ENCODE results near the gene PCP4. TPM values are rescaled to one million over a fixed set of nuclear protein-coding genes. Genes with fewer than 3 reads are reported as not detected.

Gene PCP4
- total RNA-seq, 2 donors from 2014 or later: not detected

DNA sequence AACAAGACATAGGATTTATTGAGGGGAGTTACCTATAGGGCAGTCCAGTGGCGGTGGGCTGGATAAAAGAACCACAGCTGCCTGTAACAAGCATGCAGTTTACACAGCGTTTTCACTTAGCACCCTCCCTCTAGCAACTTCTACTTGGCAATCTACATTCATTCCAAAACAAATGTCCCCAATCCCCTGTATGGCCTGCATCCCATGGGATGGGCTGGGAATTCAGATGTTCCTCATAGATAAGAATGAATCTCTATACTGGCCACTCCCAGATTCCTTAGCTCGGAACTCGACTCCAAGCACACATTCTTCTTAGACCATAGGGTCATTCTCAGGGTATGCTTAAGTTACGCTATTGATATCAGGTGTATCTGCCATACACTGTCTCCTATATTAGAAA is 33.3 kb downstream of the PCP4 start:
- ATAC-seq (no peak), DNase-seq (ENCODE audit: low spot score in 2 of 2) (no peak)
- H3K36me3 Mint-ChIP-seq: no peaks in the 10 kb centered on the region
- H3K27ac Mint-ChIP-seq: no peak overlapping the region
- peaks cover 0 to 3% of the 10 kb centered on the region in 2 donors for H3K9me3 Mint-ChIP-seq

DNA sequence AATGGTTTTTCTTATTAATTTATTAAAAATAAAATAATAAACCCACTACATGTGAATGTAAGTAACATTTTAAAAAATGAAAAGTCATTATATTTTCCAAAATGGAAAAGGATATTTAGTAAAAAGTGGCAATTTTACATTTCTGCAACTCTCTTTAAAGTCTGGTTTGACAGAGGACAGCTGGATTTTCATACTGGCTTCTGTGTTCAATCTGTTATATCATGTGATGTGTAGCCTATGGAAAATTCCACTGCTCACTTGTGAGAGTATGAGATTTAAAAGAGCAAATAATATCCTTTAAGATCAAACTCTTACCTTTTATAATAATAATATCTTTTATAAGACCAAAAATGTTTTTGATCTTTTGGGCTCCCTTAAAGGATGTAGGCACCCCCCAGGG is 33.7 kb downstream of the PCP4 start:
- ATAC-seq: no peak
- peaks cover 0 to 2% of the 10 kb centered on the region in 2 donors for H3K9me3 Mint-ChIP-seq
- no peak for DNase-seq (ENCODE audit: low spot score in 2 of 2)
- H3K27ac Mint-ChIP-seq: no peak overlapping the region
- no peaks in the 10 kb centered on the region for H3K36me3 Mint-ChIP-seq

DNA sequence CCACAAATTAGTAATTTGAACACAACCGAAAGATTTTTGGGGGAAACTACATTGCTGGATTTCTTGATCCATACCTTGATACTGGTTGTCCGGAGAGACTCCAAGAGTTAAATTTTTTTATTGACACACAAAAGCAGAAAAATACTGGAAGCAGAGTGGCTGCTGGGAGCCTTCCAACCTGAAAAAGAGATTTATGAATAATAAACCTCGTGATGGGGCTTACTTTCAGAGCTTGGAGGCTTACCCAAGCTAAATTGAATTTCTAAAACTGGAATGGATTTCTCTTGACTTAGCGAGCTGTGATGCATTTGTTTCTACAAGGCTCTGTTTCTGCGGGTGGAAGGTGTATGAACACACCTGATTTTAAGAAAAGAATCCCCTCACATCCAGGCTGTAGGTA is 35.7 kb downstream of the PCP4 start:
- no peak overlapping the region for H3K27ac Mint-ChIP-seq
- ATAC-seq (no peak), DNase-seq (ENCODE audit: low spot score in 2 of 2) (no peak)
- H3K9me3 Mint-ChIP-seq: no peaks in the 10 kb centered on the region
- H3K36me3 Mint-ChIP-seq: no peaks in the 10 kb centered on the region

DNA sequence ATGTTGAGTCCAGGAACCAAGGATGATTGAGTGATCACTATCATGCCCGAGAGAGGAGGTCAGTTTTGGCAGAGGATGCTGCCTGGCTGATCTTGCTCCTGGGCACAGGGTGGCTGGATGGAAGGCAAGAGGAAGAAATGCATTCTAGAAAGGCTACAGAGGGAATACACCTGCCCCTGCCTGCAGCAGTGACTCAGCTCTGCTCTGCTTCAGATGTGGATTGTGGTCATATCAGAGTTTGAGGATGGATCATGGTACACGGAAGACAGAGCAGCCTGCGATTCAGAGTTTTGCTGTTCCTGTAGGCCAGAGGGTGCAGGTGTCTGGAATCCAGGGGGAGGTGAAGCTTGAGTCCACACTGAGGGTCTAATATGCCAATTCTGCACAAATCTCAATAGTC is 37.2 kb downstream of the PCP4 start:
- peak in 1 of 2 donors; percentile 26 for ATAC-seq

DNA sequence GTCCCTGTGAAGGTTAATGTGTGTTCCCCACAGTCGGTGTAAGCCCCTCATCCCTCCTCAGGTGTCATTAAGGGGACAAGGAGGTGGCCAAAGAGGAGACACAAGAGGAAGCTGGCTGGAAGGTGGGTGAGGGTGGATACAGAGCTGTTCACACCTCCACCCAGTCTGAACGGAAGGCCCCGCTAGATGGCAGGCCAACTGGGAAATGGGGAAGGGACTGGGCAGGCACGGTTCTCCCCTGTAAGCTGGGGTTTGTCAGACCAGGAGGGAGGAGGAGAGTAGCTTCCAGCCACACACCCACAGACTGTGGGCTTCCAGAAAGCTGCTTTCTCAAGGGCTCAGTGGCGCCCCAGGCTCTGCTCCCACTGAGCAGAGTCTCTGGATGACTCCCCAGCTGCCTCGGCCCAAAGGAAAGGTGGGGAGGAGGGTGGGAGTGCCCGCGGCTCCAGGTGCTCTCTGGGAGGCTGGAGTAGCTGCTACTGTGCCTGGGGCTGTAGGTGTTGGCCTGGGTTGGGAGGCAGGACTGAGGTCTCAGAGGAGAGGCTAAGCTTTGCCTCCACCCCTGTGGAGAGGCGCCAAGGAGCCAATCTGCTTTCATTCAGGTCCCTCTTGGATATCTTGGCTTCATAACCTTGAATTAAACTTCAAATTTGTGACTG is 41.2 kb downstream of the PCP4 start:
- ATAC-seq: no peak
- H3K9me3 Mint-ChIP-seq: no peaks in the 10 kb centered on the region

More for the DNA sequence above, 37.2 kb downstream of the PCP4 start:
- no peak overlapping the region for H3K27ac Mint-ChIP-seq
- DNase-seq (ENCODE audit: low spot score in 2 of 2): no peak
- H3K9me3 Mint-ChIP-seq: no peaks in the 10 kb centered on the region
- no peaks in the 10 kb centered on the region for H3K36me3 Mint-ChIP-seq

DNA sequence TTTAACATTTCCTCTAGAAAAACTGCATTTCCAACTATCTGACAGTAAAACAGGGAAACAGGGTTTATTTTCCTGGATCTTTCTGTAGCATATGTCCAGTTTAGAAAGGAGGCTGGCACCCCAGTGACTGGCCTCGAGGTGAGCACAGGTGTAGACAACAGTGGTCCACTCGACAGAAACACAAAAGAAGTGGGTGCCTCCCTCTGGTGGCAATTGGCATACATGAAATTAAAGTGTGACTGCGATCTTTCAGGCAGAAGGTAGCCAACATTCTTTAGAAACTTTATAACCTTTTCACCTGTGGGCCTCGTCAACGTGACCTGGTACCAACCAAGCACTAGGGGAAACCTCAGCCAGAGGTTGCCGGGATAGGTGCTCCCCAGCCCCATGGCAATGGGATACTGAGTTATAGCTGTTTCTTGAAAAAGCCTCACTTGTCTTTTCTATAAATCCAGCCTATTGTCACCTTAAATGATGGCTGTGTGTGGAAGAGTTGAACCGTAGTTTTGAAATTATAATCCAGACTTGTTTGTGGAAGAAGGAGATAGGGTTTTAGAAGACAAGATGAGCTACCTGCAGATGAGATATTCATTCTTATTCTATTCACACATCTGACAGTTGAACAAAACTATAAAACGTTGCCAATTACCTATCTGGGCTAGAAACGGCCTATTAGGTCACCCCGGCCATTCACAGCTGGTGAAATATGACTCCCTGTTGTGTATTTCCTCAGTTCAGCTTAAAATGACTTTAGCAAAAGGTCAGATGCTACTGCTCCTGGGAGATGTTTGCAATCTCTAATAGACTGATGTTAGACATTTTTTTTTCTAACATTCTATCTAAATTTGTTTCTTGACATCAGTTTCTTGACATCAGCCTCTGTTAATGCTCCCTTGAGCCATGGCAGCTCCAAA is 44.3 kb downstream of the PCP4 start:
- H3K27ac Mint-ChIP-seq: no peak overlapping the region
- H3K36me3 Mint-ChIP-seq: no peaks in the 10 kb centered on the region
- ATAC-seq (no peak), DNase-seq (ENCODE audit: low spot score in 2 of 2) (no peak)
- H3K9me3 Mint-ChIP-seq: peaks cover under 1 to 6% of the 10 kb centered on the region in 2 donors

More for the DNA sequence above, 41.2 kb downstream of the PCP4 start:
- DNase-seq (ENCODE audit: low spot score in 2 of 2): no peak
- Mint-ChIP-seq H3K27ac (no peak overlapping the region), H3K36me3 (no peaks in the 10 kb centered on the region)

DNA sequence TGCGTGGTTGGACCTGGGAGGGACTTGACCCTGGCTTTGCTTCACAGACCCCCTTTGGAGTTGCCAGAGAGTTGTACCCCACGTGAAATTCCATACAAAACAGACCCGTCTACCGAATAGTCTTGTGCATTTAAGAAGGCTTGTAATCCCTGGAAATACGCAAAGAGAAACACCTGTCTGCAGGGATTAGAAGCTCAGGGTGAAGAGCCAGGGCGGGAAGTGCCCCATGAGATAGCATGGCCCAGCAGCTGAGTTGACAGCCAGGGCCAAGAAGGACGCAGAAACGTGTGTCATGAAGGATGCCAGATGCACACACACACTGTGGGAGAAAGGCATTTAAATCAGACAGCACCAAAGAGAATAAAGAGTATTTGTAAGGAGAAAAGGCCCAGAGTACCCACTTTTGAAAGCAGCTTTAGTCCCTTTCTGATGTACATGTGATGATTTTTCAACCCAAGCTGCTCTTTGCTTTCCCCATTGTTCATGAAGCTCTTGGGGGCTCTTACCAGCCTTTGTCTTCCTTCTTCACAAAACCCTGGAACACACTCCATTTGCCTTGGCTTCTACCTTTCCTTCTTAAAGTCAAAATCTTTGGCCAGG is 46.6 kb downstream of the PCP4 start:
- no peak for DNase-seq (ENCODE audit: low spot score in 2 of 2)
- no peak overlapping the region for H3K27ac Mint-ChIP-seq
- ATAC-seq: no peak
- H3K9me3 Mint-ChIP-seq: peaks cover 3 to 9% of the 10 kb centered on the region in 2 donors
- no peaks in the 10 kb centered on the region for H3K36me3 Mint-ChIP-seq

DNA sequence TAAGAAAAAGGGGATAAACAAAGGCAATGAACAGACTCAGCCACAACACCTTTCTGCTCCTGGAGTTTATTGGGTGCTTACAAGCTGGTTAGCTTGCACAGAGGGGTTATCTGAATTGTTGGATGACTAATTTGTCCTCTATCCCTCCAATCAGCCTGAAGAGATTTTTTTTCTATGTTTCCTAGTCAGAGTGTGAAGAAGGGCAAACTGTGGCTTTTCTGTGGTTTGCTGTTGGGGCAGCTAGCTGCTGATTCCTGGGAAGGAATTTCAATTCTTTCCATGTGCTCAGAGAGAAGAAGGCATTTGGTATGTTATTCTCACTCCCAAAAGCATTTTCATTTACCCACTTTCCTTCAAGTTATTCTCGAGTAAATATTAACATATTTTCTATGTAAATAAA is 48.6 kb downstream of the PCP4 start:
- peaks cover 3 to 10% of the 10 kb centered on the region in 2 donors for H3K9me3 Mint-ChIP-seq
- no peak overlapping the region for H3K27ac Mint-ChIP-seq
- no peaks in the 10 kb centered on the region for H3K36me3 Mint-ChIP-seq
- ATAC-seq (no peak), DNase-seq (ENCODE audit: low spot score in 2 of 2) (no peak)

DNA sequence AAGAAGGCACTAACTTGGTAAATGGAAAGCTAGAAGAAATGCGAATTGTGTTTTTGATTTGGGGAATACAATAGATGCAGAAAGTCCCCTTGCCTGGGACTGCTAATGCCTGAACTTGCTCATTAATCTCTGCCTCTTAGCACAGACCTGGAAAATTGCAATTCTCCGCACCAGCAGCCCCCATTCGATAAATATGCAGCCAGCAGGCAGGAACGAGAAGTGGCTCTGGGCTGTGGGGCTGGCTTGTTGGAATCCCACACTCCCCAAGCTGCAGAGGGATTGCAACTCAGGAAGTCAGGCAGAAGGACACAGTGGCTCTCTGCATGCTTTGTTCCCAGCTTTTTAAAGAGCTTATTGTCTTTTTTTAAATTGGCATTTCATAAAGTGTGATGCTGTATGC is 51.3 kb downstream of the PCP4 start:
- Mint-ChIP-seq H3K9me3 (peaks cover 3 to 13% of the 10 kb centered on the region in 2 donors), H3K36me3 (no peaks in the 10 kb centered on the region), H3K27ac (no peak overlapping the region)
- DNase-seq (ENCODE audit: low spot score in 2 of 2) (no peak), ATAC-seq (no peak)

DNA sequence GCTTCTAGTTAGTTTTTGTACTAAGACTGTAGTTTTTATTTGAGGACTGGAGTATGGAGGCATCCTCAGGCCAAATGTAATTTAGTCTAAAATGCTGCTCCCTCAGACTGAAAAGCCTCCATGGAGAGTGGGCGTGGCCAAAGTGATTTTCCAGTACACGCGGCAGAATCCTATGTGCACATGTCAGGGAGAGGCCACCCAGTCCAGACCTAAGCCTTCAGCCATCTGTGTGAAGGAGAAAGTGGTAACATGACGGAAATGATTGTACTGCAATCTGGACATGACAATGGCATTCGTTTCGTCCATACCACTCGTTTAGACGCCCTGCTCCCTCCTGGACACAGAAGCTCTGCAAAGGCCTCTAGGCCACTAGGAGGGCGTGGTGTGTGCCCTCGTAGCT is 56.2 kb downstream of the PCP4 start:
- Mint-ChIP-seq H3K9me3 (peaks cover 0 to 4% of the 10 kb centered on the region in 2 donors), H3K27ac (no peak overlapping the region), H3K36me3 (no peaks in the 10 kb centered on the region)
- DNase-seq (ENCODE audit: low spot score in 2 of 2): no peak
- ATAC-seq: no peak

DNA sequence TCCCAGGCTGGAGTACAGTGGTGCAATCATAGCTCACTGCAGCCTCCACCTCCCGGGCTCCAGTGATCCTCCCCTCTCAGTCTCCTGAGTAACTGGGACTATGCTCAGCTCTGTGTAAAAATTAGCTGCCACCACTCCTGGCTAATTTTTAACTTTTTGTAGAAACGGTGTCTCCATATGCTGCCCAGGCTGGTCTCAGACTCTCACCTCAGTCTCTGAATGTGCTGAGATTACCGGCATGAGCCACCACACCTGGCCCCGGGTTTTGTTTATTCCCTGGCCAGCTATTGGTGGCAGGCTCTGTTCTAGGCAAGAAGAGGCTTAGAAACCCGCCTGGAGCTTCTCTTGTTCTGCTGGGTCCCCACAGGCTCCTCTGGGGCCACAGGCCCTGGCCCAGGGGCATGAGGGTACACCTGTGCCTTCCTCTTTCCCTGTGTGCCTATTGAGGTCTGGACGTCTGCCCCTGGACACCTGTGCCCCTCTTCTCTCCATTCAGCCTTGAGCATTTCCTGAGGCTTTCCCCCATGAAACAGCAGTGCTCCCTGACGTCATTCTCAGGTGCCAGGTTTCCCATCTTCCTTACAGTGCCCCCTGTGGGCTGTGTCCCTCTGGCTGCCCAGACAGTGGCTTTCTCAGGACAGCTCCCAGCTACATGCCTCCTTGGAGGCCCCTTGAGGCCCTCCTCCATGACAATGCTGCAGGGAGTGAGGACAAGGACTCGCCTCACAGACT is 57.5 kb downstream of the PCP4 start:
- ATAC-seq: no peak
- no peak for DNase-seq (ENCODE audit: low spot score in 2 of 2)
- peaks cover 0 to 4% of the 10 kb centered on the region in 2 donors for H3K9me3 Mint-ChIP-seq
- no peaks in the 10 kb centered on the region for H3K36me3 Mint-ChIP-seq
- H3K27ac Mint-ChIP-seq: peak overlapping the region in 1 of 2 donors; percentile 55

DNA sequence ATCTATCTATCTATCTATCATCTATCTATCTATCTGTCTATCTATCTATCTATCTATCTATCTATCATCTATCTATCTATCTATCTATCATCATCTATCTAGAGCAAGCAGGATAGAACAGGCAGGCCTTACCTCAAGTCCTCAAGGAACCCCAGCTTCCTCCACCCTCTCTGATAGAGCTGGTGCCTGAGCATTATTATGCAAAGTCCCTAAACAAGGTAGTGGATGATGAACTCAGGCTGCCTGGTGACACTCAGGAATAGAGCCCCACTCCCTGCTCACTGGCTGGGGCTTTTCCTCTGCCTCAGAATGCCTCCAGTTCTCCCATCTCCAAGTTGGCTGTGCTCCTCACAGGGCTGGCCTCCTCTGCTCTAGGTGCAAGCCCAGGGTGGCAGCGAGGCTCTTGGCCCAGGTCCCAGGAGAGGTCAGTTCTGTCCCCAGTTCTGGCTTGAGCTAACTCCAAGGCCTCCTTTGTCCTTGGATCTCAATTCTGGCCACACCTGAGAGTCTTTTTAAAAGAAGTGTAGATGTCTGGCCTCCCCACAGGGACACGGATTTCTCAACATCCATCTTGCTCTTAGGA is 60.2 kb downstream of the PCP4 start:
- ATAC-seq (no peak), DNase-seq (ENCODE audit: low spot score in 2 of 2) (no peak)
- H3K36me3 Mint-ChIP-seq: no peaks in the 10 kb centered on the region
- peaks cover 0 to 8% of the 10 kb centered on the region in 2 donors for H3K9me3 Mint-ChIP-seq
- no peak overlapping the region for H3K27ac Mint-ChIP-seq

DNA sequence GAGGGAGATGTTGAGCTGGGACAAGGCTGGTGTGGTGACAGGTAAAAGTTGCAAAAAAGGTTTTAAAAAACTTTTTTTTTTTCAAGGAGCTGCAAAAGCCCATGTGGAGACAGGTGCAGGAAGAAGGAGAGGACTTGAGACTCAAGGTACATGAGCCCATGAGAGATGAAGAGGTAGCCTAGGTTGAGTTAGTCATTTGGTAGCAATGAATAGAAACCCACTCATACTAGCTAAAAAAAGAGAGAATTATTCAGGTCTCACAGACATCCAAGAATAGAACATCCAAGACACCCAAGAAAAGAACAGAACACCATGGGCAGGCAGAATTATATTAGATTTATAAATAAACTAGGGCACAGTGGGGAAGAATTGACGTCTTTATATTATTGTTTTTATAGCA is 65.1 kb downstream of the PCP4 start:
- ATAC-seq (no peak), DNase-seq (ENCODE audit: low spot score in 2 of 2) (no peak)
- H3K9me3 Mint-ChIP-seq: peaks cover 5 to 8% of the 10 kb centered on the region in 2 donors
- H3K27ac Mint-ChIP-seq: no peak overlapping the region
- H3K36me3 Mint-ChIP-seq: no peaks in the 10 kb centered on the region

DNA sequence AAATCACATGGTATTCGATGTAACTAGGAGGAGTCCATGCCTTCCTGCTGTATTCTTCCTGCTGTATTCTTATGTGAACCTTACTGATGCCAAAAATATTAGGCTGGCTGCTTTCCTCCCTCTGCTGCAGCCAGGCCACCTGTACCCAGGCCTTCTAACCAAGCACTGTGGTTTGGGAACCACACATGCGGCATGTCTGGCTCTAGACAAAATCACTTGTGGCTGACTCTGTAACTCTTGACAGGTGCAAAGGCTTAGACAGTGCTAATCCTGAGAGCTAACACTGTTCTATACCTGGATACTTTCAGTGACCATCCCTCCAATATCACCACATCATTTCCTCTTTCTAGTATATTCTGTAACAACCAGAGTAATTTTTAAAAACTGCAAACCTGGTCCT is 67.7 kb downstream of the PCP4 start:
- ATAC-seq (no peak), DNase-seq (ENCODE audit: low spot score in 2 of 2) (no peak)
- H3K27ac Mint-ChIP-seq: no peak overlapping the region
- H3K36me3 Mint-ChIP-seq: no peaks in the 10 kb centered on the region
- peaks cover 5 to 7% of the 10 kb centered on the region in 2 donors for H3K9me3 Mint-ChIP-seq

DNA sequence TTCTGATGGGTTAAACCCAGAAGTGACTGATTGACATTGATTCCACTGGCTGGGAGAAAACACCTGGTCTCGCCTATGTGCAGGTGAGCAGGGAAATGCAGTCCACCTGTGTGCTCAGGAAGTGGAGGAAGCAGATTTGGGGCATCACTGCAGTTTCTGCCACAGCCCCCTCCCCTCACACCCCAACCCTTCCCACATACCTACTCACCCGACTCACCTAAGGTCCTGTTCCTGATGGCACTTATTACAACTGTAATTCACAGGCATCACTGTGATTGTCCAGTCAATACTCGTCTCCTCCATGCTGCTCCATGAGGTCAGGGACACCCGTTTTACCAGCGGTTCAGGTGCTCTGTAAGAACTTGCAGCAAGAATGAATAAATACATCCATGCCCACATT is 68.5 kb downstream of the PCP4 start:
- Mint-ChIP-seq H3K9me3 (peaks cover 4 to 9% of the 10 kb centered on the region in 2 donors), H3K27ac (no peak overlapping the region), H3K36me3 (no peaks in the 10 kb centered on the region)
- ATAC-seq (no peak), DNase-seq (ENCODE audit: low spot score in 2 of 2) (no peak)

DNA sequence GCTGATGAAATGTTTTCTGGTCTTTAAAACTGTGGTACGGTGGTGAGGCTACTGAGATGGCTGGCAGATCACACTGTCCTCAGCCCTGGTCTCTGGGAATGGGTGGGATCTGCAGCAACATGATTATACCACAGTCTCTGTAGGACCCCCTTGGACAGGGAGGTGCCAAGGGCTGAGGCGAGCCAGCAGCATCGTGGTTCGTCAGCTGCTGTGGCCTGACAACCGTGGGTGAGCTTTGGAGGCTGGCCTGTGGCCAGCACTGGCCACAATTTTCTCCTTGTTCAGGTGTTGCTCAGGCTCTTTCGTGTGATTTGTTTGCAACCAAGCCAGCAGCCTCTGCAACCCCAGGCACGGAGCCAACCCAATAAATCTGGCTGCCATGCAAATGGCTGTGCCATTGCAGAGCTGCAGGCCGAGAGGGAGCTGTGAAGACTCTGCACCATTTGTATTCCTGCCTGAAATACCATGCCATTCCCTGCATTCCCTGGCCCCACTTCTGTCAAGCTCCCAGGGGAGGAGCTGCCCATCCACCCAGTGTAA is 70.9 kb downstream of the PCP4 start:
- H3K9me3 Mint-ChIP-seq: peaks cover 0 to 9% of the 10 kb centered on the region in 2 donors
- DNase-seq (ENCODE audit: low spot score in 2 of 2): no peak
- no peak for ATAC-seq
- H3K27ac Mint-ChIP-seq: no peak overlapping the region
- H3K36me3 Mint-ChIP-seq: no peaks in the 10 kb centered on the region

Data from activated naive CD4-positive, alpha-beta T cell treated with anti-CD3 and anti-CD28 coated beads, Interleukin-2, amount 50 U/mL, for 72 hours (primary cell).